DND-41 (cell line): ENCODE measurements around the gene RNF151.

Experiments used
- ATAC-seq: fragments of 200-7000 bp; cut with Tn5 transposase; 3 replicates; pipeline ENCODE4 v1.9.1; 2021; ENCODE audit warnings: low read depth; ENCODE audit not compliant: insufficient read depth
- DNase-seq: peaks from one replicate; pipeline ENCODE4 v3.0.0-alpha.2; 2020
- H2AFZ ChIP-seq: 2 replicates; pipeline ENCODE4 v1.6.0; 2012; ENCODE audit warnings: low read depth, low read length
- H3K27ac ChIP-seq: 2 replicates; pipeline ENCODE4 v1.5.1; 2012; ENCODE audit warnings: low read length, inconsistent platforms
- H3K27me3 ChIP-seq: fragments of 200-600 bp; sonication (generic); 2 replicates; pipeline ENCODE4 v1.6.0; 2012; ENCODE audit warnings: low read length, mild to moderate bottlenecking, inconsistent platforms; ENCODE audit not compliant: insufficient read depth, poor library complexity
- H3K36me3 ChIP-seq: 2 replicates; pipeline ENCODE4 v1.5.1; 2012; ENCODE audit warnings: low read length, inconsistent platforms; ENCODE audit not compliant: insufficient read depth
- H3K4me1 ChIP-seq: 2 replicates; pipeline ENCODE4 v1.5.1; 2012; ENCODE audit warnings: mild to moderate bottlenecking, low read length; ENCODE audit not compliant: insufficient read depth
- H3K4me2 ChIP-seq: 2 replicates; pipeline ENCODE4 v1.6.0; 2012; ENCODE audit warnings: mild to moderate bottlenecking, moderate library complexity, low read length, inconsistent platforms; ENCODE audit not compliant: insufficient read depth
- H3K4me3 ChIP-seq, 2 experiments: fragments of 200-600 bp in 1 of 2; shearing (Covaris generic) in 1 of 2; 2 replicates each; pipeline ENCODE4 v1.5.1; 2012 to 2016; ENCODE audit warnings: inconsistent platforms in 2 of 2, low read length in 2 of 2, mild to moderate bottlenecking in 2 of 2, low read depth in 1 of 2, moderate library complexity in 1 of 2
- H3K79me2 ChIP-seq: 2 replicates; pipeline ENCODE4 v1.6.0; 2012; ENCODE audit warnings: low read length, inconsistent platforms; ENCODE audit not compliant: insufficient read depth
- H3K9ac ChIP-seq: 2 replicates; pipeline ENCODE4 v1.6.0; 2012; ENCODE audit warnings: low read depth, mild to moderate bottlenecking, inconsistent platforms, low read length, moderate library complexity
- H3K9me3 ChIP-seq: 2 replicates; pipeline ENCODE4 v1.5.1; 2012; ENCODE audit warnings: low read length, moderate library complexity, mild to moderate bottlenecking, inconsistent platforms; ENCODE audit not compliant: insufficient read depth, severe bottlenecking
- H4K20me1 ChIP-seq: 2 replicates; pipeline ENCODE4 v1.6.0; 2012; ENCODE audit warnings: low read length; ENCODE audit not compliant: insufficient read depth
- CTCF ChIP-seq: IDR thresholded peaks from 2 replicates; pipeline ENCODE4 v1.5.1; 2012; ENCODE audit warnings: borderline replicate concordance, low read length, moderate library complexity, mild to moderate bottlenecking; ENCODE audit not compliant: poor library complexity, severe bottlenecking; ENCODE audit errors: extremely low read depth
- EZH2 ChIP-seq: IDR thresholded peaks from 3 replicates; pipeline ENCODE4 v1.6.1; 2012; ENCODE audit warnings: borderline replicate concordance, low read depth, mild to moderate bottlenecking, moderate library complexity, low read length, inconsistent platforms; ENCODE audit not compliant: severe bottlenecking

The RNF151 gene

DNA sequence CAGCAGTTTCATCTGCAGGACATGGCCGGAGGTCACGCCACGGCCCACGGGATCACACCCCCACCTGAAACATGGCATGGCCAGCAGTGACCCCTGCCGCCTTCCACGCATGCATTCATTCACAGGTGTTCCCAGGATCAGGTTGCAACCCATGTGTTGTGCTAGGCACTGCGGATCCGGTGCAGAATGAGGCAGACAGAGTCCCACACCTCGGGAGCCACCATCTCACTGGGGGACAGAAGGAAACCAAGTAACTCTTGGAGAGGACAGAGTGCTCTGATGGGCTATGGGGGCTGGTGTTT is 19.3 kb upstream of the RNF151 start:
- Histone ChIP-seq H3K4me2 (no peak overlapping the region), H3K79me2 (no peaks in the 10 kb centered on the region; the same call in none of the 2 replicates), H3K4me3 (no peak overlapping the region), H3K9ac (no peak overlapping the region), H3K36me3 (no peaks in the 10 kb centered on the region), H3K4me1 (peaks cover 15% of the 10 kb centered on the region), H3K9me3 (no peaks in the 10 kb centered on the region), H2AFZ (no peak overlapping the region), H4K20me1 (no peaks in the 10 kb centered on the region; the same call in 1 of the 2 replicates), H3K27ac (no peak overlapping the region), H3K27me3 (no peaks in the 10 kb centered on the region)
- TF ChIP-seq EZH2 (no peak), CTCF (no peak)
- no peak for DNase-seq
- ATAC-seq = no peak

GRCh38 chr16:1949507-1949906 is 17.1 kb upstream of the RNF151 start:
- Histone ChIP-seq H4K20me1 (no peaks in the 10 kb centered on the region), H3K27me3 (no peaks in the 10 kb centered on the region), H2AFZ (no peak overlapping the region), H3K9ac (no peak overlapping the region), H3K36me3 (no peaks in the 10 kb centered on the region), H3K4me3 (no peak overlapping the region), H3K79me2 (no peaks in the 10 kb centered on the region), H3K9me3 (no peaks in the 10 kb centered on the region), H3K27ac (no peak overlapping the region), H3K4me2 (no peak overlapping the region), H3K4me1 (no peaks in the 10 kb centered on the region)
- DNase-seq (no peak), ATAC-seq (no peak)
- no peak for TF ChIP-seq CTCF
- no peak for TF ChIP-seq EZH2

DNA sequence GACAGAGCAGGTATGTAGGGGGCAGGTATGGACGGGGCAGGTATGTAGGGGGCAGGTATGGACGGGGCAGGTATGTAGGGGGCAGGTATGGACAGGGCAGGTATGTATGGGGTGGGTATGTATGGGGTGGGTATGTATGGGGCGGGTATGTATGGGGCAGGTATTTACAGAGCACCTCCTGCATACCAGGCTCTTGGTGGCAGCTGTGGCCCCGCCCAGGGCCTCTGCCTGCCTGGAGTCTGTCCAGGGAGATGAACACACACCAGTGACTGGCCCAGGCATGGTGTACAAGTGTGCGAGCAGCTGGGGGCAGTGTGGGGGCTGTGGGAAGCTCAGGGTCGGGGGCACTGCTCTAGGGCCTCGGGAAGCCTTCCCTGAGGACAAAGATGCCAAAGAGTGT is 16.6 kb upstream of the RNF151 start:
- Histone ChIP-seq H2AFZ (no peak overlapping the region), H3K4me2 (no peak overlapping the region), H3K27me3 (no peaks in the 10 kb centered on the region), H3K4me3 (no peak overlapping the region), H3K27ac (no peak overlapping the region), H4K20me1 (no peaks in the 10 kb centered on the region), H3K4me1 (no peaks in the 10 kb centered on the region), H3K9ac (no peak overlapping the region), H3K9me3 (no peaks in the 10 kb centered on the region), H3K36me3 (no peaks in the 10 kb centered on the region), H3K79me2 (no peaks in the 10 kb centered on the region)
- ATAC-seq = no peak
- DNase-seq = no peak
- TF ChIP-seq CTCF (no peak), EZH2 (no peak)

DNA sequence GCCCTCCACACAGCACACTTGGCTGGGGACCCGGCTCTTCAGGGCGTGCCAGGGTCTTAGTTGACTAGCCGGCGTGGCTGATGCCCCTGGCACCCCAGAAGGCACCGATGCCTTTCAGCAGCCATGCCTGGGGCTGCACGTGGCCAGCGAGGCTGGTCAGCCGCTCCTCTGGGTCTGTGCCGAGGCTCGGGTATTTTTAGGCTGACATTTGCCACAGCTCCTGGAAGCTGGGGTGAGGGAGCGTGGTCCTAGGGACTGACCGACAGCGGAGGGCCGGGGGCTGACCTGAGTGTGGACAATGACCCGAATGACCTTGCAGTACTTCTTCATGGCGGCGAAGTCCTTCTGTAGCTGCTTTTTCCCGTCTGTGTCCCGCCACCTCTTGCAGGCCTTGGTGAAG is 16.1 kb upstream of the RNF151 start:
- Histone ChIP-seq H3K4me1 (no peaks in the 10 kb centered on the region), H3K36me3 (no peaks in the 10 kb centered on the region), H3K79me2 (no peaks in the 10 kb centered on the region), H3K4me3 (no peak overlapping the region), H4K20me1 (no peaks in the 10 kb centered on the region), H3K27ac (no peak overlapping the region), H3K9ac (no peak overlapping the region), H3K9me3 (no peaks in the 10 kb centered on the region), H3K4me2 (no peak overlapping the region), H3K27me3 (no peaks in the 10 kb centered on the region), H2AFZ (no peak overlapping the region)
- TF ChIP-seq CTCF = no peak
- TF ChIP-seq EZH2 = no peak
- DNase-seq = no peak
- ATAC-seq = no peak
